Measurements from ENCODE around the gene GRB7. TPM values are rescaled to one million over a fixed set of nuclear protein-coding genes. Genes with fewer than 3 reads are reported as not detected.

Gene GRB7
- total and polyA plus RNA-seq, 10 of the 15 experiments (the other 5 are each of a cell fraction or from before 2014, with no cell fraction given) = 0.05 to 0.34 (median 0.19) TPM; not detected in 4

DNA sequence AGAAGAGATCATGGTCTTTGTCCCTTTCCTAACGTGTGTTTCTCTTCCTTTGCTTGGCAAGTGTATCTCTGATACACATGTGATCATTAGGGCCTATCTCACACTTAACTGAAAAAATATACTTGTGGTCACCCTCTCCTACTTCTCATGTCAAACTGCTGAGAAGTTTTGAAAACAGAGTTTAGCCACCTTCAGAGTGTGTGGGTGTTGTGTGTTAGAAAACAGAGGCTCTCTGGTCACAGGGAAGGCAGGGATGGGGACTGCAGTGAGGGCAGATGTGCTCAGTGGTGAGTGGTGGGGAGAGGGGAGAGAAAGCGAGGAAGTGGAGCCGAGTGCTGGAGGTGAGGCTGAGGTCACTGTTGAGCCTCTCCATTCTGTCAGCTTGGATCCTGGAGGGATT is 29.4 kb downstream of the GRB7 start (continued):
- TF ChIP-seq CEBPB (IDR thresholded peaks at IDR 0.05; ENCODE audit: borderline replicate concordance in 1 of 2, low read depth in 2 of 2, low read length in 2 of 2) (no peak), EED (IDR thresholded peaks at IDR 0.05; ENCODE audit: low read depth) (peak; percentile 66), RAD51 (IDR thresholded peaks at IDR 0.05) (peak; percentile 71; the same call in 1 of the 2 replicates), KAT2A (conservative IDR thresholded peaks at IDR 0.05; ENCODE audit: control insufficient read depth, low read depth, low read length) (no peak), TCF12 (IDR thresholded peaks at IDR 0.05; ENCODE audit: low read depth, low read length) (0 out of 2 replicates have a peak, but pooled peaks have one; percentile 21), CBFB (IDR thresholded peaks at IDR 0.05; ENCODE audit: low read depth) (0 out of 2 replicates have a peak, but pooled peaks have one; percentile 49), CHD2 (IDR thresholded peaks at IDR 0.05; ENCODE audit: borderline replicate concordance, low read depth, low read length) (no peak), ZNF384 (IDR thresholded peaks at IDR 0.05; ENCODE audit: borderline replicate concordance, low read depth, low read length) (peak; percentile 24; the same call in 1 of the 2 replicates), HDAC2 (IDR thresholded peaks at IDR 0.05) (no peak), EGR1 (IDR thresholded peaks at IDR 0.05; ENCODE audit: borderline replicate concordance in 1 of 2, low read depth in 2 of 2, low read length in 2 of 2) (peak in 1 of 2 experiments; percentile 46; a peak in 1 of 3 replicates), POLR2A (IDR thresholded peaks at IDR 0.05; ENCODE audit: low read depth, low read length) (peak; percentile 56), CREB1 (IDR thresholded peaks at IDR 0.05; ENCODE audit: low read depth) (no peak), SMARCA5 (IDR thresholded peaks at IDR 0.05) (0 out of 2 replicates have a peak, but pooled peaks have one; percentile 35), DPF2 (IDR thresholded peaks at IDR 0.05) (peak; percentile 49; the same call in 1 of the 2 replicates), PAX5 (IDR thresholded peaks at IDR 0.05; ENCODE audit: borderline replicate concordance, low read depth, low read length) (0 out of 2 replicates have a peak, but pooled peaks have one; percentile 10), BHLHE40 (IDR thresholded peaks at IDR 0.05; ENCODE audit: borderline replicate concordance in 1 of 2, low read depth in 2 of 2, low read length in 1 of 2) (peak; percentile 71 to 78; a peak in 3 of 4 replicates), MEF2A (IDR thresholded peaks at IDR 0.05; ENCODE audit: insufficient read depth, low read depth, low read length) (0 out of 2 replicates have a peak, but pooled peaks have one; percentile 49), SPI1 (IDR thresholded peaks at IDR 0.05; ENCODE audit: borderline replicate concordance, insufficient read depth, low read depth, low read length) (peak; percentile 47; the same call in 1 of the 2 replicates), ZNF217 (IDR thresholded peaks at IDR 0.05) (0 out of 2 replicates have a peak, but pooled peaks have one; percentile 38), HCFC1 (IDR thresholded peaks at IDR 0.05; ENCODE audit: low read length) (no peak), TCF7 (IDR thresholded peaks at IDR 0.05; ENCODE audit: borderline replicate concordance) (no peak), BACH1 (IDR thresholded peaks at IDR 0.05; ENCODE audit: borderline replicate concordance) (peak; percentile 15; the same call in 1 of the 2 replicates), GATAD2B (conservative IDR thresholded peaks at IDR 0.05; ENCODE audit: low read depth) (peak; percentile 76), RUNX3 (IDR thresholded peaks at IDR 0.05; ENCODE audit: low read length) (peak; percentile 87)
- TF ChIP-seq, protein P1, sequence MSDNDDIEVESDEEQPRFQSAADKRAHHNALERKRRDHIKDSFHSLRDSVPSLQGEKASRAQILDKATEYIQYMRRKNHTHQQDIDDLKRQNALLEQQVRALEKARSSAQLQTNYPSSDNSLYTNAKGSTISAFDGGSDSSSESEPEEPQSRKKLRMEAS (IDR thresholded peaks at IDR 0.05; ENCODE audit: low read depth, low read length) = no peak
- TF ChIP-seq, protein P2, sequence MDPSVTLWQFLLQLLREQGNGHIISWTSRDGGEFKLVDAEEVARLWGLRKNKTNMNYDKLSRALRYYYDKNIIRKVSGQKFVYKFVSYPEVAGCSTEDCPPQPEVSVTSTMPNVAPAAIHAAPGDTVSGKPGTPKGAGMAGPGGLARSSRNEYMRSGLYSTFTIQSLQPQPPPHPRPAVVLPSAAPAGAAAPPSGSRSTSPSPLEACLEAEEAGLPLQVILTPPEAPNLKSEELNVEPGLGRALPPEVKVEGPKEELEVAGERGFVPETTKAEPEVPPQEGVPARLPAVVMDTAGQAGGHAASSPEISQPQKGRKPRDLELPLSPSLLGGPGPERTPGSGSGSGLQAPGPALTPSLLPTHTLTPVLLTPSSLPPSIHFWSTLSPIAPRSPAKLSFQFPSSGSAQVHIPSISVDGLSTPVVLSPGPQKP (IDR thresholded peaks at IDR 0.05; ENCODE audit: low read depth, low read length) = no peak
- TF ChIP-seq, protein P3, sequence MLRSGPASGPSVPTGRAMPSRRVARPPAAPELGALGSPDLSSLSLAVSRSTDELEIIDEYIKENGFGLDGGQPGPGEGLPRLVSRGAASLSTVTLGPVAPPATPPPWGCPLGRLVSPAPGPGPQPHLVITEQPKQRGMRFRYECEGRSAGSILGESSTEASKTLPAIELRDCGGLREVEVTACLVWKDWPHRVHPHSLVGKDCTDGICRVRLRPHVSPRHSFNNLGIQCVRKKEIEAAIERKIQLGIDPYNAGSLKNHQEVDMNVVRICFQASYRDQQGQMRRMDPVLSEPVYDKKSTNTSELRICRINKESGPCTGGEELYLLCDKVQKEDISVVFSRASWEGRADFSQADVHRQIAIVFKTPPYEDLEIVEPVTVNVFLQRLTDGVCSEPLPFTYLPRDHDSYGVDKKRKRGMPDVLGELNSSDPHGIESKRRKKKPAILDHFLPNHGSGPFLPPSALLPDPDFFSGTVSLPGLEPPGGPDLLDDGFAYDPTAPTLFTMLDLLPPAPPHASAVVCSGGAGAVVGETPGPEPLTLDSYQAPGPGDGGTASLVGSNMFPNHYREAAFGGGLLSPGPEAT (IDR thresholded peaks at IDR 0.05; ENCODE audit: low read depth) = peak; percentile 93
- TF ChIP-seq, protein P4, sequence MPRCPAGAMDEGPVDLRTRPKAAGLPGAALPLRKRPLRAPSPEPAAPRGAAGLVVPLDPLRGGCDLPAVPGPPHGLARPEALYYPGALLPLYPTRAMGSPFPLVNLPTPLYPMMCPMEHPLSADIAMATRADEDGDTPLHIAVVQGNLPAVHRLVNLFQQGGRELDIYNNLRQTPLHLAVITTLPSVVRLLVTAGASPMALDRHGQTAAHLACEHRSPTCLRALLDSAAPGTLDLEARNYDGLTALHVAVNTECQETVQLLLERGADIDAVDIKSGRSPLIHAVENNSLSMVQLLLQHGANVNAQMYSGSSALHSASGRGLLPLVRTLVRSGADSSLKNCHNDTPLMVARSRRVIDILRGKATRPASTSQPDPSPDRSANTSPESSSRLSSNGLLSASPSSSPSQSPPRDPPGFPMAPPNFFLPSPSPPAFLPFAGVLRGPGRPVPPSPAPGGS (IDR thresholded peaks at IDR 0.05; ENCODE audit: borderline replicate concordance, insufficient read depth, low read depth, low read length, poor library complexity, severe bottlenecking) = peak; percentile 41
